GM19438 (cell line): ENCODE data around the gene UNG.
"Not testable (repeated sequence)": the region's sequence is repeated elsewhere in the genome, so short reads cannot be mapped to it uniquely, and the experiment has no call there.

Source experiments
- ATAC-seq: cut with Tn5 transposase; IDR thresholded peaks from one replicate; pipeline ENCODE4 v1.9.1; 2021; ENCODE audit warnings: low read depth; ENCODE audit not compliant: unreplicated experiment

UNG gene

DNA sequence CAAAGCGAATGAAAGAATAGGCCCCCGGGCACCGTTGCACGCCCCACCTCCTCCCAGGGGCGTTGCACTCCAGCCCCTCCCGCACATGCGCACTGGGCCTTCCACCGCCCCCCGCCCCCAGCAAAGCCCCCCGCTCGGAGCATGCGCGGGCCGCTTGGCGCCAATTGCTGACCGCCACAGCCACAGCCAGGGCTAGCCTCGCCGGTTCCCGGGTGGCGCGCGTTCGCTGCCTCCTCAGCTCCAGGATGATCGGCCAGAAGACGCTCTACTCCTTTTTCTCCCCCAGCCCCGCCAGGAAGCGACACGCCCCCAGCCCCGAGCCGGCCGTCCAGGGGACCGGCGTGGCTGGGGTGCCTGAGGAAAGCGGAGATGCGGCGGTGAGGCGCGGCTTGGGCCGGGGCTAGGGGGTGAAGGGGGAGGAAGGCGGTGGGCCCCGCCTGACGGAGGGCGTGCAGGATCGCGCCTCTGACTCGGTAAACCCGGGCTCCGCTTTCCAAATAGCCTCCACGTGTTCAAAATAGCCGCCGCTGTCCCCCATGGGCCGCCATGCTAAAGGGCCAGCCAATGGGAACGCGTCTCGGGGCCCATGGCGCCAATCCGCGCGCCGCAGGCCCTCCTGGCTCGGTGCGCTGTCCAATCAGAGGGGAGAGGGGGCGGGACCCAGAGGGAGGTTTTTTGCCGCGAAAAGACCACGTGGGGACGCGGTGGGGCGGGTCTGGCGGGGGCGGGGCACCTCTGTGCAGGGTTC is at the start of gene UNG:
Gene UNG, plus strand, starts transcription at position 163 of the 748 bp plus-strand sequence. Its CDS starts 83 bp downstream, at position 246.
- ATAC-seq: peak; percentile 86

DNA sequence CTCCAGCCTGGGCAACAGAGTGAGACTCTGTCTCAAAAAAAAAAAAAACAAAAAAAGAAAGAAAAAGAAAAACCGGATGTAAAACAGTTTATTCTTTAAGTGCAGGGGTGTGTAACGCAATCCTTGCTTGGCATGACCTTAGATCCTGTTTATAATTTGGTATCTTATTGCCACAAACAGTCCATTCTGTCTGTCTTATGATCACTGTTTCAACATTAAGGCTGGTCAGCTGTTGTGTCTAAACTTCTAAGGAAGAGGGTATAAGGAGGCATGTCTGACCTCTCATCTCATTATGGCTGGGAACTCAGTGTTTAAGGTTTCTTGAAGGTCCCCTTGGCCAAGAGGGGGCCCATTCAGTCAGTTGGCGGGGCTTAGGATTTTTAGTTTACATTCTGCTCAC is 48.7 kb upstream of the UNG start:
- ATAC-seq: not testable (repeated sequence)

DNA sequence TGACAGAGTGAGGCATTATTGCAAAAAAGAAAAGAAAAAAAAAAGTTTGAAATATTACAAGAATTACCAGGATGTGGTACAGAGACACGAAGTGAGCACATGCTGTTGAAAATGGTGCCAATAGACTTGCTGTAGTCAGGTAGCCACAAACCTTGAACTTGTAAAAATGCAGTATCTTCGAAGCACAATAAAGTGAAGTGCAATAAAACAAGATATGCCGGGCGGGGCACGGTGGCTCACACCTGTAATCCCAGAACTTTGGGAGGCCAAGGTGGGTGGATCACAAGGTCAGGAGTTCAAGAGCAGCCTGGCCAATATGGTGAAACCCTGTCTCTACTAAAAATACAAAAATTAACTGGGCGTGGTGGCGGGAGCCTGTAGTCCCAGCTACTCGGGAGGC is 47.6 kb upstream of the UNG start:
- ATAC-seq: not testable (repeated sequence)

DNA sequence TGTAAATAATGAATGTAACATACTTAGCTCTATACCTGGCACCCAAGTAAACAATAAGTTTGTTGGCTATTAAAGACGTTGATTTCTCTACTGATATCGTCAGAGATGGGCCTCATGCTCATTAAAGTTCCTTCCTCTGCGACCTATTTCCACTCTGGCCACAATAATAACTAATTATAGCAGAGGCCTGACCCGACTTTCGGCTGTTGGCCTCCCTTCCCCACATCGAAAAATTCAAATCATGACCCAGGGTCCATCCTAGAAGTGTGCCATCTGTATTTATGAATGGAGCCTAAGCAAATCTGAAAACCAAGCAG is 45.3 kb upstream of the UNG start:
- no peak for ATAC-seq

DNA sequence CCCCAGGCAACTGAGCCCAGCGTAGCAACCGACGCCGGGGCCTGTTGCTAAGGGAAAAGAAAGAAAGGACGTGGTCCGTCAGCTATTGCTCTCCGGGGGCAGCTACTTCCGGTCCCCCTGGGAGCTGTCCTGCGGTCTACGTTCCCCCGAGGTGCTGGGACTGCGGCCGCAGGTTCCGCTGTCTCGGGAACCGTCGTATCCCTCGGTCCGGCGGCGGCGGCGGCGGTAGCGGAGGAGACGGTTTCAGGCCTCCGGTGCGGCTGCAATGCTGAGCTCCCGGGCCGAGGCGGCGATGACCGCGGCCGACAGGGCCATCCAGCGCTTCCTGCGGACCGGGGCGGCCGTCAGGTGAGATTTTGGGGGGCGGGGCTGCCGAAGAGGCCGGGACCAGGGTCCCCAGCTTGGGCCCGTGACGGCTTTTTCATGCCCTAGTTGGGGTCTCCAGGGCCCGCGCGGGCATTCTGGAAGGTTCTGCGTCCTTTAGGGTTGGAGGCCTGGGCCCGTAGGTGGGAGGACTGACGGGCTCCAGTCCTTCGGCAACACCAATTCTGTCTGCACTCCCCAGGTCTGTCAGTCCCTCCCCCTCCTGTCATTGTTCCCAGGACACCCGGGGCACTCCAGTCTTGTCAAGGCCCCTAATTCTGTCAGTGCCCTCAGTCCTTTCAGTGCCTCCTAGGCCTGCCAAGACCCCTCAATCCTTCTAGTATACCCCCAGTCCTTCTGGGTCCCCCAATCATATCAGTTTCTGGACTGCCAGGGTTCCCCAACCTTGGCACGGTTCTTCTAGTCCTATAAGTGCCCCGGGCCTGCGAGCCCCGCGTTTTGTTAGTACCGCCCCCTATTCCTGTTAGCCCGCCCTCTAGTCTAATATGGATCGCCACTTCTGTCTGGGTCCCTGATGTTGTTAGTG is 44.7 kb upstream of the UNG start, which contains the start of gene USP30:
Gene USP30, plus strand, starts transcription at position 163 of the 910 bp plus-strand sequence. Its CDS starts 103 bp downstream, at position 266.
- ATAC-seq: peak; percentile 63

DNA sequence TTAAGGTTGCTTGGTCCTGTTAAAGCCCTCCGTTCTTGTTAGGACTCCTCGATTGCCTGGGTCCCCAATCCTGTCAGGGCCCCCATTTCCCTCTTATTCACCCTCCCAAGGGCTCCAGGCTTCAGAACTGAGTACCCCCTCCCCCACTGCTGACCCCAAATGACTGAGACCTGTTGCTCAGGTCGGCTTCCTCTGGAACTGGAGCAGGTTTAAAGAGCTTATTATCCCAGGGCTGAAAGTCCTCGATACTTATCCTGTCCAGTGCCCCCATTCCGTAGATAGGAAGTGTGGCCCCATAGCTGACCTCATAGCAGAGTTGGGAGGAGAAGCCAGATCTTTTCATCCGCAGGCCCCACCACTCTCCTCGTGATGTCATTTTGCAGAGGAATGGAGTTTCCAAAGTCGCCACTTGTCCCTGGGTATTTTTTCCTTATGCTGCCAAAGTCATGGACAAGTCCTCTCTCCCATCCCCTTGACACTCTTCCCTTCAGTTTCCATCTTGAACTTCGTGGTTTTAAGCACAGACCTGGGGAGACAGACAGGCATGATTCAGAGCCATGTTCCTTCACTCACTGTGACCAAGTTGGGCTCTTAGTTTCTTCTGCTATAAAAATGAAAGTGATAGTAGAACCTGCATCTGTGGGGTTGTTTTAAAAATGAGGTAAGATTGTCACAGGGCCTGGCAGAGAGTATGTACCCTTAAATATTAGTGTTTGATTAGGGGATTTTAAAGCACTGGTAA is 43.8 kb upstream of the UNG start:
- peak; percentile 37 for ATAC-seq

DNA sequence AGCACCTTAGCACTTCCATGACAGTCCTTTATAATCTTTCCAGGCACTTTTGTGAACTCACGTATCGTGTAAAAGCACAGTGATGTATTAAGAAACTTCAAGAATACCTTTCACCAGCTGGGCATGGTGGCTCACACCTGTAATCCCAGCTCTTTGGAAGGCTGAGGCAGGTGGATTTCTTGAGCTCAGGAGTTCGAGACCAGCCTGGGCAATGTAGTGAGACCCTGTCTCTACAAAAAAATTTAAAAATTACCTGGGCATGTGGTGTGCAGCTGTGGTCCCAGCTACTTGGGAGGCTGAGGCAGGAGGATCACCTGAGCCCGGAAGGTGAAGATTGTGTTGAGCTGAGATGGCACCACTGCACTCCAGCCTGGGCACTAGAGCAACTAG is 43.3 kb upstream of the UNG start:
- ATAC-seq: not testable (repeated sequence)

DNA sequence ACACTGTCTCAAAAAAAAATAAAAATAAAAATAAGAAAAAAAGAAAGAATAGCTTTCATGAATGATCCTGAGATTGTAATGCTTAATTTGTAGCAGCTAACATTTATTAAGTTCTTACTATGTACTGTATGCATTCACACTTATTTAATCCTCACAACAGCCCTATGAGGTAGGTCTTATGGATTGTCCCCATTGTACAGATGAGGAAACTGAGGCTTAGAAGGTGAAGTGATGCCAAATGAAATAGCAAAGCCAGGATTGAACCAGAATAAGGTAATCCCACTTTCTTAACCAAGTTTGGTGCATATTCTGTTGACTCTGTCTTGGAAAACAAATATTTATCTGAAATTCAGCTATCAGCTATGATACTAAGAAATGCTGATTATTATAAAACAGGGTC is 42.9 kb upstream of the UNG start:
- no peak for ATAC-seq

DNA sequence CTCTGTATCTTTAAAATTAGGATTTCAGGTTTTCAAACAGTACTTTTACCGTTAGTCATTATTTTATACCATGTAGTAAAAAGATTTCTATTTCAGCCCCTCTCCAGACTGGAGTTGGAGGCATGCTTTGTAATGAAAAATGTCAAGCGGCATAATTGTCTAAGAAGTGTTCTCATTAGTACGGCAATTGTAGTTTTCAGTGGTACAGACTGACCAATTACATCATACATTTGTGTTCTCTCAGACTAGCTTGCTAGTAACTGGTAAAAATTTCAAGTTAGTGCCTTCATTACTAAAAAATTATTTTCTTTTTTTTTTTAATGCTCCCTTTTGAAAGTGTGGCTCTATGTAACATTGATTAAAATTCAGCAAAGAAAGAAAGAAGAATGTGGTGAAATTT is 40.5 kb upstream of the UNG start:
- ATAC-seq: no peak

DNA sequence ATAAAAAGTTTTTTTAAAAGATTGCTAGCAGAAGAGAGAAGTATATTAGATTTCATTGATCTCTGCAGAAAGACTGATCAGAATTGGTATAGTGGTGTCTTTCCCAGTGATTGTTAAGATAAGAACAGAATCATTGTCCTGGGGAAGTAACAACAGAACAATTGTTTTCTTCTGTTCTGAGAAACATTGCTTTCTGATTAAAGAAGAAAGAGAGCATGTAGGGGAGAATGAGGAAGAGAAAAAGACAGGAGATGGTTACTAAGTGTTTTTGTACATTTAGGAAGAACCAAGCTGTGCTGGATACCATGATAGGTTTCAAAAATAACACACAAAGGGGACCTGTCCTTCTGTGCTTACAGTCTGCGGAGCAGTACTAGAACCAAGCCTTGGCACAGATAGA is 40.0 kb upstream of the UNG start:
- ATAC-seq: no peak

DNA sequence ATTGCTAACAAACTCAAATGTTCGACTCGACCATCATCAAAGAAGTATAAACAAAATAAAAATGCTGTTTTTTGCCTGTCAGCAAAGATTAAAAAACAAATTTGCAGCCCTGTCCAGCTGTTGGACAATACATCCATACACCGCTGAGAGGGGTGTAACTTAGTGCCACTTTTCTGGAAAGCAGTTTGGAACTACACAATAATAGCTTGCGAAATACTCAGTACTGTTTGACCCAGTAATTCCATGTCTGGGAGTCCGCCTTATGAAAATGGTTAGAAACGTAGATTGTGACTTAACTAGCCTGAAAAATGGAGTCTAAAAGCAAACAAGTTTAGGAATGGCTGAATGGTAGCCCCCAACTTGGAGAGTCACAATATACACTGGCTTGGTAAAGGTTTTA is 38.6 kb upstream of the UNG start:
- no peak for ATAC-seq

DNA sequence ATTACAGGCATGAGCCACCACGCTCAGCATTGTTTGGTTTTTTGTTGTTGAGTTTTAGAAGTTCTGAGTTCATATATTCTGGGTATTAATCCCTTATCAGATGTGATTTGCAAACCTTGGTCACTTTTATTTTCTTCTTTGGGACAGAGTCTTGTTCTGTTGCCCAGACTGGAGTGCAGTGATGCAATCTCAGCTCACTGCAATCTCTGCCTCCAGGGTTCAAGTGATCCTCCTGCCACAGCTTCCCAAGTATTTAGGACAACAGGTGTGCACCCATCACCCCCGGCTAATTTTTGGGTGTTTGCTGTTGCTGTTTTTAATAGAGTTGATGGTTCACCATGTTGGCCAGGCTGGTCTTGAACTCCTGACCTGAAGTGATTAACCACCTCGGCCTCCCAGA is 33.3 kb upstream of the UNG start:
- no peak for ATAC-seq

DNA sequence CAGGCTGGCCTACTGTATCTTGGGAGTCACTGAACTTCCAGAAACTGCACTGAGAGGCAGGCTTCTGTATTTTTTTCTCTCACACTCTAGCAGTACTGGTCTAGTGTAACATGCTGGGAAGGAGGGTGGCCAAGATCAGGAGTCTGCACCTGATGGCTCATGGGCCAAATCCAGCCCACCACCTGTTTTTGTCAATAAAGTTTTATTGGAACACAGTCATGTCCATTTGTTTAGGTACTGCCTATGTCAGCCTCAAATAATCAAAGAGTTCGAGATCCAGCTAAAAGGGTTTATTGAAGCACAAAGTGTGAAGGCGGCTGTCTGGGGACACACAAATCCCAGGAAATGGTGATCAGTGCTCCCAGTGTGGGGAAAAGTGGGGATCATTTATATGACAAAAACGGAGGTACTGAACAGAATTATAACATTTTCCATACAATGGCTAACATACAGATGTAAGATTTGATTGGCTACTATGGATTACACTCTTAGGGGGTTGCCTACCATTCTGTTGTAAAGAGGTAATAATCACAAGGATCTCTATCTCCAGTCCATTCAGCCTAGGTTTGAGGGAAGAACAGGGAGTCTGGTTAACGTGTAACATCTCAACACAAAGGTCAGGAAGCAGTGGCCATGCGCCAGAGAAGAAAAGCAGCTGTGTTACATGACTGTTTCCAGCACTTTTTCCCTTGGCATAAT is 32.1 kb upstream of the UNG start:
- no peak for ATAC-seq

DNA sequence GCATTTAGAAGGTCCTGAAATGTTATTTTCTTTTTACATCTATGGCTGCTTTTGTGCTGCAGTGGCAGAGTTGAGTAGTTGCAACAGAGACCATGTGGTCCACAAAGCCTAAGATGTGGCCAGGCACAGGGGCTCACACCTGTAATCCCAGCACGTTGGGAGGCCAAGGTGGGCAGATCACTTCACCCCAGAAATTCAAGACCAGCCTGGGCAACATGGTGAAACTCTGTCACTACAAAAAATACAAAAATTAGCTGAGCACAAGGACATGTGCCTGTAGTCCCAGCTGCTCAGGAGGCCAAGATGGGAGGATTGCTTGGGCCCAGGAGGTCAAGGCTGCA is 31.6 kb upstream of the UNG start:
- ATAC-seq: no peak

DNA sequence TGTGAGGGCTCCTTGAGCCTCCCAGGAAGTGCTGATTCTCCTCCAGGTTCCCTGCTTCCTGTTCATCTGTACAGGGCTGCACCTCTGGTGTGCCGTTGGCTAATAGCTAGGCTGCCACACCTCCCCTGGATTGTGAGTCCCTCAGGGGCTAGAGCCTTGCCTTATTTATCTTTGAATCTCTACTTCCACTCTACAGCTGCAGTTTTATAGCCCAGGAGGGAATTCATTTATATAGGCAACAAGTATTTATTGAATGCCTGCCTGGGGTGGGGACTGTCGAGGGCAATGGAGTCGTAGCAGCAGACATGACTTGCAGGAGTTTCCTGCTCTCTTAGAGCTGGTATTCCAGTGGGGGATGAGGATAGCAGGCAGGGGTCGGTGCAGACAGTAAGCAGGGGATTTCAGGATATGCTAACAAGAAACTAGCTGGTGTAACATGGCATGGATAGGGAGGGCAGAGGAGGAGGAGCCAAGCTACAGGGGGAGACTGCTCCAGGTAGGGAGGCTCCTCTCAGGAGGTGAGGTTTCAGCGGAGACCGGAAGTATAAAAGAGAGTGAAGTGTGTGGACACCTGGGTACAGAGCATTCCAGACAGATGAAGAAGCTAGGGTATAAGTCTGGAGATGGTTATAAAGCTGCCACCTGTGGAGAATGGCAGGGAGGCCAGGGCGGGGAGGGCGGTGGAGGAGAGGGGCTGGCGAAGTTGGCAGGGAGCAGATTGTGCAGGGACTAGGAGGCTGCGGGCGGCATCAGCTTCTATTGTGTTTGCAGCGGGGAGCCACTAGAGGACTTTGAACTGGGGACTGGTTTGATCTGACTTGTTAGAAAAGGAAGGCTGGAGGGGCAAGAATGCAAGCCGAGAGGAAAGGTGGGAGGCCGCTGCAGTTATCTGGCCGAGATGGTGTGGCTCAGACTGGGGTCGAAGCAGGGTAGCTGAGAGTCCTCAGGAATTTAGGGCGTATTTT is 27.8 kb upstream of the UNG start:
- ATAC-seq: no peak

DNA sequence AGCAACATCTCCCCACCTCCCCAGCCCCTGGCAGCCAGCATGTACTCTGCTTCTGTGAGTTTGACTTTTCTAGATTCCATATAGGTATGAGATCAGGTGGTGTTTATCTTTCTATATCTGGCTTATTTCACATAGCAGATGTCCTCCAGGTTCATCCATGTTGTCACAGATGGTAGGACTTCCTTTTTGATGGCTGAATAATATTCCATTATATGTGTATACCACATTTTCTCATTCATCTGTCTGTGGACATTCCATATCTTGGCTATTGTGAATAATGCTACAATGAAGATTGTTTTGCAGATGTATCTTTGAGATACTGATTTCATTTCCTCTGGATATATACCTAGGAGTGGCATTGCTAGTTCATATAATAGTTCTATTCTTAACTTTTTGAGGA is 22.5 kb upstream of the UNG start:
- ATAC-seq: no peak

DNA sequence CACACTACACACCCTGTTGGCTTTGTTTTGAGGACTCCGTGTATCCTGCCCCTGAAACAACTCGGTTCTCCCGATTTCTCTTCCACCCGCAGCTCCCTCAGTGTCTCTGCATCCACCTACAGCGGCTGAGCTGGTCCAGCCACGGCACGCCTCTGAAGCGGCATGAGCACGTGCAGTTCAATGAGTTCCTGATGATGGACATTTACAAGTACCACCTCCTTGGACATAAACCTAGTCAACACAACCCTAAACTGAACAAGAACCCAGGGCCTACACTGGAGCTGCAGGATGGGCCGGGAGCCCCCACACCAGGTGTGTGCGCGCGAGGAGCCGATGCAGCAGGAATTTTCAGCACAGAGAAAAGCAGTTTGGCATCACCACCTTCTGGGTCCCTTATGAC is 14.6 kb upstream of the UNG start:
- no peak for ATAC-seq

DNA sequence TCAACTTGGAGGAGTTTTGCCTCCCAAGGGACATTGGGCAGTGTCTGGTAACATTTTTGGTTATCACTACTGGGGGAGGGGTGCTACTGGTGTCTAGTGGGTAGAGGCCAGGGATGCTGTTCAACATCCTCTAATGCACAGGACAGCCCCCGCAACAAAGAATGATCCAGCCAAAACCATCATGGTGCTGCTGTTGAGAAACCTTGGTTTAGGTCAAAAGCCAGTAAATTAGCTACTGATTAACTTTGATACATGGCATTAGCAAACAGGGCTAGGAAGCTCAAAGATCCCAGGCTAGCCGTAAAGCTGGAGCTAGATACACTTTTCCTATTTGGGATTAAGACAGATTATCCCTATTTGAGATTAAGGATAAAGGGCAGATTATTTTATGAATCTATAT is 13.0 kb upstream of the UNG start:
- ATAC-seq: no peak

DNA sequence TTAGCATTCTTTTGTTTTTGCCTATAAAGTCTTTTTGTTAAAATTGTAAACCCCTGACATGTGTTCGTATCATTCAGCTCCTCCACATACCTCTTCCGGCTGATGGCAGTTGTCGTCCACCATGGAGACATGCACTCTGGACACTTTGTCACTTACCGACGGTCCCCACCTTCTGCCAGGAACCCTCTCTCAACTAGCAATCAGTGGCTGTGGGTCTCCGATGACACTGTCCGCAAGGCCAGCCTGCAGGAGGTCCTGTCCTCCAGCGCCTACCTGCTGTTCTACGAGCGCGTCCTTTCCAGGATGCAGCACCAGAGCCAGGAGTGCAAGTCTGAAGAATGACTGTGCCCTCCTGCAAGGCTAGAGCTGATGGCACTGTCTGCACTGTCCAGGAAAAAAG is 11.8 kb upstream of the UNG start:
- ATAC-seq: no peak

DNA sequence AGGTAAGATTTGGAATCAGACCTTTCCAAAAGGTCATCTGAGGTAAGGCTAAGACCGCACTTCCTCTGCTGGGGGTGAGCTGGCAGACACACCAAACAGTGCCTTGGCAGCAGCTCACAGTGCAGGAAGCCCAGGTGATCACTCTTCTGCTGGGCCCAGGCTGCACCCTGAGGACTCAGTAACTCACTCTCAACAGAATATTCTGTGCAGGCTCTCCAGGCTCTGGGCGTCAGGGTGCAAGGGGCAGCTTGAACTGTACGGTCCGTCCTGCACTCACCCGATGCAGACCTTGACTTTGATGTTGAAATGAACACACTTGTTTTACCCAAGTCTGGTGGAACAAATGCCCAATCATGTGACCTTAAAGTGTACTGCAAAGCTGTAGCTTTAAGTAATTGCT is 10.1 kb upstream of the UNG start:
- no peak for ATAC-seq
